GM19238 (cell line): Measurements from ENCODE around the gene SLC9A9.

ENCODE experiments used
- DNase-seq: peaks from one replicate; pipeline ENCODE4 v3.0.0; 2011; ENCODE audit warnings: low spot score; ENCODE audit not compliant: insufficient read length

The SLC9A9 gene

DNA sequence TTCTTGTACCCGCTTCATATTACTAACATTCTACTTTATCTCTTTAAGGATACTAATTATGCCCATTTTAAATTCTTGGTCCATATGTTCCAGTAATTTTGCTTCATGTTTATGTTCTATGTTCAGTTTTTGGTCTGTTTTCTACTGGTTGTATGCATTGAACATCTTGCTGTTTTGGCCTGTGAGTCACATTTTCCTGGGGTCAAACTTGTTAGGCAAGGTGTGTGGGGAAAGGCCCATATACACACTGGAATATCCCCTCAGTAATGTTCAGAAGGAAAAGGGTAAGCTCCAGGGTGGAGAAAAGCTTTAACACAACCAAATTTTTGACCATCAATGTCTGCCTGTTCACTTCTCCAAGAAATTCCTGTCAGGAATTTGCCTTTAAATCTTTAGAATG, 337.7 kb downstream of the SLC9A9 start:
- DNase-seq = no peak

GRCh38 chr3:143507735-143508580, 340.3 kb downstream of the SLC9A9 start:
- no peak for DNase-seq

GRCh38 chr3:143506190-143506589, 342.1 kb downstream of the SLC9A9 start:
- no peak for DNase-seq

DNA sequence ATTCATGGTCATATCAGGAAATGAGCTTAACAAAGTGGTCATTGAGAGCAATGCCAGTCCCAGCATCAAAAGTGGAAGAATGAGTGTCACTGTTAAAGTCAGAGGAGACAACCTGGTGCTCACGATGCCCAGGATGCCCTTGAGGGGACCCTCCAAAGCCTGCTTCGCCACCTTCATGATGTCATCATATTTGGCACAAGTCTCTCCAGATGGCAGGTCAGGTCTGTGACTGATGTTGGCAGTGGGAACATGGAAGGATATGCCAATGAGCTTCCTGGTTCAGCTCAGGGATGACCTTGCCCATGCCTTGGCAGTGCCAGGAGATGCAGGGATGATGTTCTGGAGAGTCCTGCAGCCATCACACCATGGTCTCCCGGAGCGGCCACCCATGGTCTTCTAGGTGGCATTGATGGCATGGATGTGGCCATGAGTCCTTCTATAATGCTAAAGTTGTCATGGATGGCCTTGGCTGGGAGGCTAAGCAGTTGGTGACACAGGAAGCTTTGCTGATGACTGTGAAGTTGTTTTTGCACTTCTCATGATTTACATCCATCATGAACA, 344.9 kb downstream of the SLC9A9 start:
- no peak for DNase-seq

- DNase-seq = no peak
Measured at GRCh38 chr3:143502081-143502480, 346.2 kb downstream of the SLC9A9 start.

DNA sequence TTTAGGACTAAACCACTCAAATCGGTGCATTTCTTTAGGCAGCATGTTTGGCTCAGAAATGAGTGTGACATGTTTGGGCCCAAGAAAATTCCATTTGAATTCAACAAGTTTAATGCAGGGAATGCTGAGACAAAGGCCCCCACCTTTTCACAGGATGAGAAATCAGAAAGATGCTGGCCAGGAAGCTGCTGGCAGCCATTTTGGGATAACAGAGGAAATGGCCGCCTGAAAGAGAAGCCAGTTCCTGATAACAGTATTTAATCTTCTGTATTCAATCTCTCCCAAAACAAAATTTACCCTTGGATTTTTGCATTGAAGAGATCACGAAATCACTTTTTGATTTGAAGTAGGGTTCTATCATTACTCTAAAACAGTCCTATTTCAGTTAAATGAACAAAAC, 350.9 kb downstream of the SLC9A9 start:
- DNase-seq = no peak

DNA sequence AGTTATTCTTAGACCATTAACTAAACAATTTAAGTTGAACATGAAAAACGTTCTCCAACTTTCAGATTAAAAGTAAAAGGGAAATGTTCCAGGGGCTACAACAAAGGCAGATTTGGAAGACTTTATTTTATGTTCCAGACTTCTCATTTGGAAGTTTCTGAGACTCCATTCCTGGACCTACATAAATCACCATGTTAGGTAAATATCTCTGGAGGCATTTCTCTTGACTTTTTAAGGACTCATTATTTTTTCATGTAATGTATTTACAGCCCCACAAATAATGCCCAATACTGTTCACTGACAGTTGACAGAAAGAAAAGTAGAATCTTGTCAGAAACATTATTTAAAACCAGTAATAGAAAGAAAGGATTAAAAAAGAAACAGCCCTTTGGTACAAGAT, 352.1 kb downstream of the SLC9A9 start:
- DNase-seq = no peak

DNA sequence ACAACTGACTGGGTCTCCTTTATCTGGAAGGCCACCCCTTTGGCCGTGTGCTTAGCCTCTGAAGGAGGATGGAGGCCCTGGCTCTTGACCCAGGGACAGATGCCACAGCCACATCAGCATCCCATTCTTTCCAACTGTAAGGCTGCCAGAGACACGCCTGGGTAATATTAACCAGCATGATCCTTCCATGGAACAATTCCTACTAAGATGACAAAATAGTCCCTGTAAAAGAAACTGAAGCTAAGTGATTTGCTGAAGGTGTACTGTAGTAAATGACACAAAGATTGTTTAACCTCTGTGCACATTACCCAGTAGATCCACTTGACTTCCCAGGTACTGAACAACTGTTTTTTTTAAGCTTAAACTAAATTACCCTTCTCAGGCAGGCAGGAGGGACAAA, 352.7 kb downstream of the SLC9A9 start:
- no peak for DNase-seq

DNA sequence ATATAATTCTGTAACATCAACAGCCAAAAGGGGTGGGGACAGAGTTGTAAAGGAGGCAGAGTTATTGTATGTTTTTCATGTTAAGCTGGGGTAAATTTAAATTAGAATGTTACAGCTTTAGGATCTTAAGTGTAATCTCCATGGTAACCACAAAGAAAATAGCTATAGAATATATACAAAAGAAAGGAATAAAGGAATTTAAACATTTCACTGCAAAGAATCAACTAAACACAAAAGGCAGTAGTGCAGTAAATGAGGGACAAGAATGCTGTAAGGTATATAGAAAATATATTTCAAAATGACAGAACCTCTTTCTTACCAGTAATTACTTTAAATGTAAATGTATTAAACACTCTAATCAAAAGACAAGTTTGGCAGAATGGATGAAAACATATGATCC, 361.7 kb downstream of the SLC9A9 start:
- DNase-seq = no peak

DNA sequence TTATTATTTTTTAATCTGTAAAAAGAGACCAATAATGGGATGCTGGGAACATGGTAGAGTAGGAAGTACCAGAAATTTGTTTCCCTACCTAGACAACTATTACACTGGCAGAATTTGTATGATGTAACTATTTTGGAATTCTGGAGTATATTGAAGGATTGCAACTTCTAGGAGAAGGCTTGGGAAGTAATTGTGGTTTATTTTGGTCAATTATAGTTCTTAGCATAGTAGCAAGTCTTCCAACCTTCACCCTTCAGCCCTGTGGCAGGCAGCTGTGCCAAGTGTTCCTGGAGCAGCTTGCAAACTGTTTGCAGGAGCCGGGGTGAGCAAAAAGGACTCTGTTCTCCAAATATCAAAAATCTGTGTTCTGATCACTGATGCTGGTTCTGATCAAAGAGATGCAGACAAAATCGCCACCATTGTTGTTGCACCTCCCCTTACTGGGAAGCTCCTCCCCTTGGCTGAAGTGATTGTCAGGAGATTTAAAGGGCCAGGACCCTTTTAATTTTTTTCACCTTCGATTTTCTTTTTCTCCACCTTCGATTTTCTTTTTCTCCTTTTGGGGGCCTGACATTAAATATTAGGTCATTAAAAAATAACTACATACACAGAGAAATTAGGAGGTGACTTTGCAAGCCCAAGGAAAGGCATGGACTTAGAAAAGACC, 363.3 kb downstream of the SLC9A9 start:
- DNase-seq = no peak

DNA sequence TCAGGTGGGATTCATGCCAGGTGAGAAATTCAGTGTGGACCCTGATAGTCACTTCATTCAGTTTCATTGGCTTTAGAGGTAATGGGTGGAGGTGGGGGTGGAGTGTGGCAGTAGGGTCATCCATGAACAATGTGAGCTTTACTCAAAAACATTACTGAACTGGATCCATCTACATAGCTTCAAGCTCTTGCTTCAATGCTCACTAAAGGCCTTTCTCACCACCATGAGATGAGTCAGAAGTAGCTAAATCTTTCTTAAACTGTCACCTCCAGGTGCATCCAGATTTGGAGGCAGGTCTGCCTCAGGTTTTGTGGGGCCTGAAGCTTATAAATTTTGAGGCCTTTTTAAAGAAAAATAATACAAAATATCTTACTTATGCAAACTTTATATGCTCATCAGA, 365.1 kb downstream of the SLC9A9 start:
- no peak for DNase-seq

DNA sequence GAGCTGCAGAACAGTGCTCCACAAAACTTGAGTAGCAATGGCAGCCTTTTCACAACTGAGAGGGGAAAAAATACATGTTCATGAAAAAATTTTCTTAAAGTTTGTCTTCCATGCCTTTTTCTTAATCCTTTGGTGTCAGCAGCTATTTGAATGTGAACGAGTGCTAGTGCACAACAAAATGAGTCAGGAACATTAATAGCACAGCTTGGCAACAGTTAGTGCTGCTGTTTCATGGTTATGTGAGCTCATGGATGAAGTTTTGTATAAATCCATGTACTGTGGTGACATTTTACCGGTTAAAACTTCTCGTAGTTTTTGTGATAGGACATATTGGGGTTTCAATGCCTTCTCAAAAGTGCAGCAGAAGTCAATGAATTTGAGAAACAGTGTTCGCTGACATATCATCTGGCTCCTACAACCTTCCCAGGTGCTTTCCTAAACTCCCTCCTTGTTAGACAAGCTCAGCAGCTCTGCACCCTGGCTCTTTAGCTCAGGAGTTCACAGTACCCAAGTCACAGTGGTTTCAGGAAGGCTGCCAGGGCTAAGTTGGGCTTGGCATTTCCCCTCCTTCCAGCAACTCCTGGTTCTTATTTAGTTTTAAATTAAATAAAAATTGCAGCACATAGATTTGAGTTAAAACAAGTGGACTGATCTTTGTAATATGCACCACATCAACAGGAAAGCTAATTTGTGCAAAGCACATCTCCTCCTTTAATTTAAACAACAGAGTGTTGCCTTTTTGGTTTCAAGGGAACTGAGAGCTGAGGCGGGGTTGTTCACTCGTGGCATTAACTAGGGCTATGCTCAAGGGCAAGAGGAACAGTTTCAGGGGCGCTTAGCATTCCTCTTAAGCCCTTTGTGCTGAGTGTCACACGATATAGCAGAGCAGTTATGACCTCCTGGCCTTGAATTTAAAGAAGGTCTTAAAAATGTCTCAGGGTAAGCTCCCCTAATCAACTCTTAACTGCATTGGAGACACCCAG, 365.9 kb downstream of the SLC9A9 start:
- DNase-seq = no peak

DNA sequence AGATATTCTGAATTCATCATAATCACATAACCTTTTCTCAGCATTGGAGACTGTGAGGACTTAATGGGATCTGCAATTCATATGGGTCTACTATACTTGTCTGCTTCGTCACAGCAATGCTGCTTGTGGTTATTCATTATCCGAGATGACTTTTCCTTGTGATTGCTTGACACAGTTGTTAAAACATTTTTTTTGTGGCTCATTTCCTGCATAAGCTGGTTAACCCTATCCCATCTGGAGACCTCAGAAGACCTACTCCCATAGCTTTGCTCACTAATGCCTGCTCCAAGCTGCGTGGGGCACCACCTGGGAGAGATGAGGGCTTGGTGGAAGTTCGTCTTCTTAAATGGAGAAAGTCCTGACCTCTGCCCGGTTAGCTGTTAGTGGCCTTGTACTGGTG, 367.9 kb downstream of the SLC9A9 start:
- no peak for DNase-seq

GRCh38 chr3:143479727-143480126, 368.5 kb downstream of the SLC9A9 start:
- DNase-seq = no peak

DNA sequence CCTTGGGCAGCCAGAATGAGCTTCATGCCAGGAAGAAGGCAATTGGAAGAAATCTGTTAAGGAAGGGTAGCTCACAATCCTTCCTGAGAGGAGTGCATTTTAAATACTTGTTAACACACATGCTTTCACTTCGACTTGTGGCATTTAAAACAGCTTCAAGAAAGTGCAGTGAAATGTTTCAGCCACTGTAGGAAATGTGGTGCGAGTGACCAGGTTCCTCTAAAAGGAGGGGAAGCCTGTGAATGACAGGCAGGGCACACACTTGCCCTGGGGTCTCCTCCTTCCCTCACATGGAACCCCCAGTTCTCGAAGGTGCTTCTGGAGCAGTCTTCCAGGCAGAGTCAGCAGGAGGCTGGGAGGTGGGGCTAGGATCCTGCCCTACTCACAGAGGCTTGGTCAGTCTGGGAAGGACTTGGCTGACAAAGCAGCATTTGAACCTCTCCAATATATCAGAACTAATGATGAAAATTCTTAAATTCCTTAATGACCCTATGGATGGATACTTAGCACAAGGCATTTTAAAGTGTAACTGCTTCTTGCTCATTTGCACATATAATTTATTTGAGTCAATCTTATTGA, 370.1 kb downstream of the SLC9A9 start:
- DNase-seq = no peak

DNA sequence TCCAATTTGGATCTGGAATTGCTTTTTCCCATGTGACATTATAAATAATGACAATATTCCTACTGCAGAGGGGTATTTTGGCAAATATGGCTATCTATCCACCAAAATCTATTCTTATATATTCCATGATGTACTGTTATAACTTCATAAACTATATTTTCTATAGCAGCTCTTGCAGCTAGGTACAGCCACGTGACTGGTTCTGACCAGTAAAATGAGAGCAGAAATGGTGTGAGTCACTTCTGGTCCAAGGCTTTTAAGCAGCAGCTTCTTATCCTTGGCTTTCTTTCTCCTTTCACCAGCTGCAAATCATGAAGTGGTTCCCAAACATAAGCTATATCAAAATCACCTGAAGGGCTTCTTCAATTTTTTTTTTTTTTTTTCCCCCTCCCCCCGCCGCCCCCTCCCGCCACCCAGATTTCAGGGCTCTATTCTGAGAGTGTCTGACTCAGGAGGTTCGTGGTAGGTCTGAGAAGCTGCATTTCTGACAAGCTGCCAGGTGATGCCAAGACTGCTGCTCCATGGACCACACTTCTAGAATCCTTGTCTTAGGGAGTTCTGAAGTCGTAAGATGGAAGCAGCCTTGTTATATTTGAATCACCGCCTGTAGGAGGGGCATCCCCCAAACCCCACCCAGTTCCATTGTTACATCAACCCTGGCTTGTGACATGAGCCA, 371.2 kb downstream of the SLC9A9 start:
- no peak for DNase-seq

GRCh38 chr3:143475981-143476380, 372.3 kb downstream of the SLC9A9 start:
- no peak for DNase-seq

- DNase-seq = no peak
Measured at GRCh38 chr3:143472731-143473523, 375.3 kb downstream of the SLC9A9 start.

- DNase-seq = no peak
Measured at GRCh38 chr3:143471705-143472104, 376.6 kb downstream of the SLC9A9 start.

- no peak for DNase-seq
Measured at GRCh38 chr3:143469159-143469558, 379.1 kb downstream of the SLC9A9 start.
